ENCODE data around the gene AR.

GRCh38 chrX:67700602-67701001, 156.8 kb downstream of the AR start:
- TF ChIP-seq CTCF (IDR thresholded peaks at IDR 0.05; ENCODE audit: poor library complexity, severe bottlenecking), result no peak
- TF ChIP-seq EZH2 (IDR thresholded peaks at IDR 0.05; ENCODE audit: borderline replicate concordance, insufficient read depth, low read length, poor library complexity, severe bottlenecking), result no peak
- TF ChIP-seq POLR2AphosphoS5 (IDR thresholded peaks at IDR 0.05), result no peak
- no peak for TF ChIP-seq SMC3 (conservative IDR thresholded peaks at IDR 0.05; ENCODE audit: poor library complexity)
- TF ChIP-seq EP300 (conservative IDR thresholded peaks at IDR 0.05; ENCODE audit: poor library complexity, severe bottlenecking), result no peak

Data from neural cell (in vitro differentiated cells).